RCC 7860 (cell line): ENCODE data around the gene FOXJ1.
"Not testable (repeated sequence)": the region's sequence is repeated elsewhere in the genome, so short reads cannot be mapped to it uniquely, and the experiment has no call there.

ENCODE experiments used
- DNase-seq: peaks from one replicate; pipeline ENCODE4 v3.0.0-alpha.2; 2015; ENCODE audit warnings: low spot score
- FAIRE-seq: peaks from 2 replicates; lab custom pipeline; 2012; peaks lifted over from hg19 to GRCh38; lab: Jason Lieb, UNC

The FOXJ1 gene, protein sequence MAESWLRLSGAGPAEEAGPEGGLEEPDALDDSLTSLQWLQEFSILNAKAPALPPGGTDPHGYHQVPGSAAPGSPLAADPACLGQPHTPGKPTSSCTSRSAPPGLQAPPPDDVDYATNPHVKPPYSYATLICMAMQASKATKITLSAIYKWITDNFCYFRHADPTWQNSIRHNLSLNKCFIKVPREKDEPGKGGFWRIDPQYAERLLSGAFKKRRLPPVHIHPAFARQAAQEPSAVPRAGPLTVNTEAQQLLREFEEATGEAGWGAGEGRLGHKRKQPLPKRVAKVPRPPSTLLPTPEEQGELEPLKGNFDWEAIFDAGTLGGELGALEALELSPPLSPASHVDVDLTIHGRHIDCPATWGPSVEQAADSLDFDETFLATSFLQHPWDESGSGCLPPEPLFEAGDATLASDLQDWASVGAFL

DNA sequence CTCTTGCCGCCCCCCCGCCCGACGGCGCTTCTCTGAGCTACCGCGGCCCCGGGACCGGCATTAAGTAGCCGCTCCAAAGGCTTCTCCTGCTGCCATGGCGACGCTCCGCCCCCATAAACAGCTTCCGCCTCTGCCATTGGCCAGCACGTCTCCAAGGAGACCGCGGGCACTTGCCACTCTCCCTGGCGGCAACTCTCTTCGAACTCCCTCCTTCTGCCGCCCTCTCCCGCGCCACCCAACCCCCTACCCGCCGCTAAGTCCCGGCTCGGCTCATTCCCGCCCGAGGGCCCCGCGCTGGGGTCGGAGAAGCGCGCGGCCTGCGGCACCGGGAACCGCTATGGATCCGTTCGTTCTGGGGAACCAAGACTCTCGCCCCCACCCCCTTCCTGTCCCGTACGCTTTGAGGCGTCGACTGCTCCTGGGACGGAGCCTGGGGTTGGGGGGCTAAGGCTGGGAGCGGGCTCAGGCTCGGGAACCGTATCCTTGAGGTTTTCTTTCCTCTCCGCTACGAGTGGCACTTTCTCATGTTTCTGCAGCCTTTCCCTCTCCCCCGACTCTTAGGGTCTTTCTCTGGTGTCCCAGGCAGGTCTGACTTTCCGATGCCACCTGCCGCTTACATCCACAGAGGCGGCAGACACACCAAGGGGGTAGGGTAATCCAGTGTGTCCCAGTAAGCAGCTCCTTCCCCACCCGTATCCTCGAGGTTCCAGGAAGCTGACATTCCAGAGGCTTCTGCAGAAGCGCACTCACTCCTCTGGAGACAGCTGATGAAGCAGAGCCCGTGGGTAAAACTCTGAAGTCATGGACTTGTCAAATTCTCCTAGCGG is at the start of gene FOXJ1:
TSS of gene FOXJ1 (minus strand) at position 34 of the 827 bp plus-strand sequence. CDS start 850 bp downstream, outside the sequence.
- DNase-seq = peak; percentile 77
- FAIRE-seq = no peak

DNA sequence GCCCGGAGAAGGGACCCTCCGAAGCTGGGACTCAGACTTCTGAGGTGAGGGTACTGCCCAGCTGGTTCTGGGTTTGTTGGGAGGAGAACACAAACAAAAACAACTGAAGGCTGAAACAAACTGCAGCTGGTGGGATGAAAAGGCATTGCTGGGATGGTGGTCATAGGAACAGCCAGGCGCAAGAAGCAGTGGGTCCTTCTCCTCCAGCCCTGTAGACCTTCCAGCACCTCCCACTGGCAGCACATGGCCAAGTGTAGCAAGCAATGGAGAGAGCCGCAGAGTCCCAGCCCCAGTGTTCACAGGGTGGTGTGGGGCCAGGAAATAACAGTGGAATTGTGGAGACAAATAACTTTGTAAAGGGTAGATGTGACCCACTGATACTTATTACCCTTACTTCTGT is 48.7 kb upstream of the FOXJ1 start:
- no peak for FAIRE-seq
- no peak for DNase-seq

DNA sequence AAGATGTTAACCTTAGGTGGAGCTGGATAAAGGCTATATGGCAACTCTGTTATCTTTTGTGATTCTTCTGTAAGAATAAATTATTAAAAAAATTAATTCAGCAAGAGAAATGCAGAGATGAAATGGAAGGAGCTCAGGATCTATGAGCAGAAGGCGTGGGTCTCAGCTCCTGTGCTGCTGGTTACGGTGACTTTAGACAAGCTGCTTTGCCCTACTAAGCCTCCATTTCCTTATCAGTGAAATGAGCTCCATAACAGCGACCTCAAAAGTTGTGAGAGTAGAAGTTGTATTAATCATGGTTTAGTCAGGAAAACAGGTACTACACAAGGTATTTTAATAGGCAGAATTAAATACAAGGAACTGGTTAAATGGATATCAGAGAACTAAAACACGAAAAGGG is 48.2 kb upstream of the FOXJ1 start:
- no peak for DNase-seq
- no peak for FAIRE-seq

DNA sequence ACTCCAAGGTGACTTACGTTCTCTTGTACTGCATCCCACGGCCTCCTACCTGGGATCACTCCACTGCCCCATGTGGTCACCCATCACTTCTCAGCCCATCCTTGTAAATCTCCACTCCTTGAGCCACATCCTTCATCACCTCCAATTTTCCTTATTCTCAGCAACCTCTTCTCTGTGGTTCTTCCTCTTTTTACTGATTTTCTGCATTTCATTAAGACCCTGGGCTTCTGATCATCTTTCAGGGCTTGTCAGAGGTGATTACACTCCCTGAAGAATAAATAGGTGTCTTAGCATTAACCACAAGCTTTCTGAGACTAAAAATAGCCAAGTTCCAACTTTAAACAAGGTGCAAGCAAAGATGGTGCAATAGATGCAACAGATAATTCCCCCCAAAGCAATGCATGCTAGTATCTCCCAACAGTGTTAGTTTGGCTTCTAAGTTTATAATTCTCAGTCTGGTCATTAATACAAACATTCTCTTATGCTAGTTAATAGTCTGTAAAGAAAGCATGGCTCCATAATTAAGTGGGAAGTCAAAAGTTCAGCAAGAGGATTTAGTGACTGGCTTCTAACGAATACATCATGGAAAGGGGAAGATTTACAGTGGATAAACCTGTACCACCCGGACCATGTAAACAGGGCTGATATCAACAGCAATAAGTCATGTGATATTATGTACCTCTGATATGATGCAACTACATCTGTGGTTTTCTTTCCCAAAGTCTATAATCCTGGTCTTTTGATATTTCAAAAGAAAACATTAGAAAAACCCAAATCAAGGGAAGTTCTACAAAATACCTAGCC is 47.4 kb upstream of the FOXJ1 start:
- no peak for DNase-seq
- FAIRE-seq = no peak

DNA sequence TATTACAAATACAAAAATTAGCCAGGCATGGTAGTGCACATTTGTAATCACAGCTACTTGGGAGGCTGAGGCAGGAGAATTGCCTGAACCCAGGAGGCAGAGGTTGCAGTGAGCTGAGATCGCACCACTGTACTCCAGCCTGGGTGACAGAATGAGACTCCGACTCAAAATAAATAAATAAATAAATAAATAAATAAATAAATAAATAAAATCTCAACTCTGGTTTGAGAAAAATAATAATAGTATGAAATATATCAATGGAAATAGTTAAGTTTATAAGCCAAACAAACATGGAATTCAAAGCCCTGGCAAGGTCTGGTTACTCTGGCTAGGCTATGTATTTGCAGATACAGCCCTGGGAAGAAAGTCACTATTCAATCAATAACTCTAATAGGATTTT is 45.7 kb upstream of the FOXJ1 start:
- FAIRE-seq, DNase-seq: not testable (repeated sequence)

DNA sequence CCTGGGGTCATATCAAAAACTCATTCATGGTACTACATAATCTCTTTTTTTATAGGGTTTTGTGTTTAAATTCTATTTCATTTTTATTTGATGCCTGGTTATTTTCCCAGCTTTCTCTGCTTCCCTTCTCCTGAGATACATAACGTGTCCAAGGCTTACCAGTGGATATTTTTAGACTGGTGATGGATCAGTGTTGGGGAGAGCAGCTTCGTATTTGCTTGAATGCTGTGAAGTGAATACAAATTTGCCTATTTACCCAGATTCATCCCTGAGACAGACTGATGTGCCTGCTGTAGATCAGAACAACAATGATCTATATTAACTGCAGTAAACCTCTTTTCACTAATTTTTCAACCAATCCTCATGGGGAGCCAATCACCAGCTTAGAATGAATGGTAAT is 43.2 kb upstream of the FOXJ1 start:
- no peak for DNase-seq
- no peak for FAIRE-seq

DNA sequence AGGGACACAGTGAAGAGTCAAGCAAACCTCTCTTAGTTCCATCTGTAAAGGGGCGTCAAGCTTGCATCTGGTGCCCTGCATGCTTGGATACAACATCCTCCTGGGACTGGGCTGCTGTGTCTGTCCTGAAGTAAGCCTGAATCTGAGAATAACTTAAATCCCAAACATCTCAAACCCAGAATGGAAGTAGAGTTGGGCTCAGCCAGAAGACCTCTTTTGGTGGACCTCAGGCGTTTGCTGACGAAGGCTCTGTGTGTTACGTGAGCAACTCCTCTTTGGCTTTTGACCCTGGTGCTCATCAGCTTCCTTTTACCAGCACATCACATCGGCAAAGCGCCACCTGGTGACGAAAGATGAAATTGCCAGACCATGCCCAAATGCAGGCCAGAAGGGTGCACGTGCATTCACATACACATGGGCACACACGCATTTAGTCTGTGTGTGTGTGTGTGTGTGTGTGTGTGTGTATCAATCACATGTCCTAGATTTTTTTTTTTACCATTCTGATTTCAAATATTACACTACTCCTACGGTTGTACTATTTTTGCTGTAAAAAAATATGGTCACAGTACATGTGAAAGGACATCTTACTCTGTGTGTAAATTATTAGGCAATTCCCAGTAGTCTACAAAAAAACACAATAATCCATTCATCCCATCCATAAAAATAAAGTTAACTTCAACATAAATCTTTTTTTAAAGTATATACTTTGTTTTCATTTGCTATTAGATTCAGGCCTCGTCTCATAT is 41.1 kb upstream of the FOXJ1 start:
- FAIRE-seq (peak; percentile 50), DNase-seq (peak; percentile 76)

DNA sequence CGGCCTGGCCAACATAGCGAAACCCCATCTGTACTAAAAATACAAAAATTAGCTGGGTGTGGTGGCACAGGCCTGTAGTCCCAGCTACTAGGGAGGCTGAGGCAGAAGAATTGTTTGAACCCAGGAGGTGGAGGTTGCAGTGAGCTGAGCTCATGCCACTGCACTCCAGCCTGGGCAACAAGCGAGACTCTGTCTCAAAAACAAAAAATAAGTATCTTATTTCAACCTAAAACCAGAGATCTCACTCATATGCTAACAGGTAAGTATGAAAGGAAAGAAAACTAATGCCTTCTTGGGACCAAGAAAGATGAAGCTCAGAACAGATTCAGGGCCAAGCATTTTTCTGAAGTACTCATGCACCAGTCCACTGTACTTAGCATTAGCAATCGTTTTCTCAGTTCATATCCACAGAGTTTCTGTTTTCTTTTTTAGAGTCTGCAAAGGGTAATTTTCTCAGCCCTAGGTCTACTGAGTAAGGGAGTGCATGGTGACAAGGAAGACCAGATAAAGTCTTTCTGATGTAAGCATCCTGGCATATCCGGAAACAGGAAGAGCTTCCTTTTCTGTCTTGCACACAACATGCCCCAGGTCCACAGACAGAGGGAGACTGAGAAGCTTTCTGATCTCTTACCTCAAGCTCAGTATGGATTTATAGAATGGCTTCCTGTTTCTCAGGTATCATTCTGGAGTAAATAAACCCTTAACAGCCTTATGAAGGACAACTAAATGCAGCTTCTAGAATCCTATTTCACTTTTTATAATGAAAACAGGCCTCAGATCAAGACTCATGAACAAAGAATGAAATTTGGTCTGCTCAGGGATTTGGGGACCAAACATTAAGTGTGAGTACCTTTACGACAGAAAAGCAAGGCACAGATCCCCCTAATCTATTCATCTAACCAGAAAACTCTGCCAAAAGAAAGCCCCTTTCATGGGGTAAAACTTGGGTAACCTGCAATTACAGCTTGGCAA is 38.7 kb upstream of the FOXJ1 start:
- FAIRE-seq = no peak
- no peak for DNase-seq

DNA sequence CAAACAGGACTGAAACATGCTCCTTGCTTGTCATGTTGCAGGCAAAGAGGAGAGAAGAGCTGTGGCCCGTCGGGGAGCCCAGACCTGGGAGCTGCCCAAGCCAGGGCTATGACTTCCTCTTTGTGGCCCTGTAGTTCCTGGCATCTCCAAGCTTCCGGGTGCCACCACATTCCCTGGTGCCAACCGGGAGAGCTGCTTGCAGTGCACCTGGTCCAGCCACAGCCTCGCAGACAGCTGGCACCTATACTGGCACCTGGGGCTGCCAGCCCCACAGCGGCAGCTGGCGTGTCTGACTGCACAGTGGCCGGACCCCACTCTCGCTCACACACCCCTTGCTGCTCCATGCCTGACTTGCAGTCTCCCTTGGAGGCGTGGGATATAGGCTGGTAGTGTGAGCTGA is 37.1 kb upstream of the FOXJ1 start:
- FAIRE-seq = no peak
- no peak for DNase-seq

DNA sequence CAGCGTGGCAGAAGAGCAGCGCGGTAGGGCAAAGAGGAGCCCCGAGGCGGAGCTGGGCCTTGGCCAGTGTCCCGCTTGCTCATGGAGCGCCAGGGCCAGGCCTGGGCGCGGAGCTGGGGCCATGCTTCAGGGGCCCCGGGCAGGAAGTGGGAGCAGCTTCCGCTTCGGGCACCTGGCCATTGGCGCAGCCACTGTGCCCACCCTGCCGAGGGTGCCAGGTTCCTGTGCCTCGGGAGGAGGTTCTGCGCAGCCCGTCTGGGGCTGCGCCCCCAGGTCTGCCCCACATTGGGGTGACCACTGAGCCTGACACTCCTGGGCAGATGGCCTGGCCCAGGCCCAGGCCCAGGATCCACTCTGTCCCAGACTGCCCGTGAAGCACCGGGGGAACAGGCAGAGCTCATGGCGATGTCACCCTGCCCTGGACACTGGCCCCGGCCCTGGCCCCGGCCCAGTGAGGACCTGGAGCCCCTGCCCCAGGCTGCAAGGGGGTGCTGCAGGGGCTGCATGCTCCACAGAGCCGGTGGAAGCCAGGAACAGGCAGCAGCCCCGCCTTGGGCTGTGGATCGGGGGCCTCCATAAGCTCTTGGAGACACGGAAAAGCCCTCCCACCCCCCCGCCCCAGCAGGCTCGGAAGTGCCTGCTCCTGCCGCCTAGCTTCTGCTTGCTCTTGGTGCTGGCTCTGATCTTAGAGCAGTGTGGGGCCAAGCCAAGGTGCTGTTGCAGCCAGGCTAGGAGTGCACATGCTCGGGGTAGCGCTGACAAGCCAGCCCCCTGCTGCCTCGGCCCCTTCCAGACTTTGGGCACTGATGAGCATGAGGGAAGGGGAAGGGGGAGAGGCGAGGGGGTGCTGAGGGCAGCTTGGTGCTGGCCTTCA is 35.9 kb upstream of the FOXJ1 start:
- FAIRE-seq = no peak

DNA sequence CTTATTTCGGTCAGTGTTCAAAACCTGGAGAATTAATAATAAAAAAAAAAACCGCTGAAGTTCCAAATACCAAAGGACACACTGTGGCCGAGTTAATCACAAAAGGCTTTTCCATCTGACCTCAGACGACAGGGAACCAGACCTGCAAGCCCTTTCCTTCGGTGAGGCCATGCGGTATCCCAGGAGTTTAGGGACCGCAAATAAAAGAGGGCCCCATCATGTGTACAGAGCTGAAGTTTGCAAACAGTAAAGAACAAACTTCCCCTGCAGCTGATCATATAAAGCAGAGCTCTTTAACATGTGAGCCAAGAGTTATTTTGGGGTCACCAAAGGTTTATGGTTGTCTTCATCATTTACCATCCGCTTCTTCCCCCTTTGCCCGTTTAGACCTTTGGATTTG is 33.0 kb upstream of the FOXJ1 start:
- FAIRE-seq (no peak), DNase-seq (no peak)

More for the DNA sequence above, 35.9 kb upstream of the FOXJ1 start:
- no peak for DNase-seq

DNA sequence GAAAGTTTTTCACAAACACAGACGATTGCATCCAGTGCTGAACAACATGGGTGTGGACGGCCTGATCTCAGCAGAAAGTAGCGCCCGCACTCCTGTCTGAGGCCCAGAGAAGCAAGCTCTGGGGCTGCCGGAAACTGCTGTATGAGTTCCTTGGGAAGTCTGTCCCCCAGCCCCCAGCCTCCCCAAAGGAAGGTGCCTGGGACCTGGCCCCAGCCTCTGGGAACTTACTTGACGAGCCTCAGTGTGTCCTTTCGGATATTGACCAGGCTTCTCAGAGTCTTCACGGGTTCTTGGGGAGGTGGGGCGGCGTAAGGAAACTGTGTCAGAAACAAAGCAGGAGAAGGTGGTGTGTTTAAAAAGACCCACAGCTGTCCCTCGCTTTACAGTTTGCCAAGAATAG is 32.4 kb upstream of the FOXJ1 start:
- no peak for FAIRE-seq
- DNase-seq = no peak

DNA sequence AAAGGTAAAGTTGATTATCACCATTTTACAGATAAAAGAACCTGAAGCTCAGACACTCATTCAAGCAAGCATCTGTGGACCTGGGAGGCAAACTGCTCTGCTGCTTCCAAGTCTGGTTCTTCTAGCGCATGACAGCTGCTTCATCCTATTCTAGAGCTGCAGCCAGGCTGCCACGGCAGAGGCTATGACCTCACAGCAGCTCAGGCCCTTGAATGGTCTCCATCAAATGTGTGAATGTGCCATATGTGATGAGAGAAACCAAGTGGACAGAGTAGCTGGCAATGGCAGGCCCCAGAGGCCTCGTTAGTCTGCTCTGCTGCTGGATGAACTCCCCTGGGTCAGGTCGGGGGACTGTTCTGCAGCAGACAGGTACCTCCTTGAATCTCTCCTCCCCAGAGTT is 30.7 kb upstream of the FOXJ1 start:
- DNase-seq (no peak), FAIRE-seq (no peak)

DNA sequence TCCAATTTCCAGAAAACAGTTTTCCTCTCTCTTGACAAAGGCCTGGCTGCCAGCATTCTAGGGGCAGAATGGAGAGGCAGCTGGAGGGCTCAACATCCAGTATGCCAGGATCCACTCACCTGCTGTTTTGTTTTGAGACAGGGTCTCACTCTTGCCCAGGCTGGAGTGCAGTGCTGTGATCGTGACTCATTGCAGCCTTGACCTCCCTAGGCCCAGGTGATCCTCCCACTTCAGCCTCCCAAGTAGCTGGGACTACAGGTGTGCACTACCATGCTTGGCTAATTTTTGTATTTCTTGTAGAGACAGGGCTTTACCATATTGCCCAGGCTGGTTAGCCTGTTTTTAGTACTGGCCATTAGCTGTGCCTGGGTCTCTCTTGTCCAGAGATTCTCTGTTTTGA is 29.1 kb upstream of the FOXJ1 start:
- FAIRE-seq = no peak
- DNase-seq = no peak

DNA sequence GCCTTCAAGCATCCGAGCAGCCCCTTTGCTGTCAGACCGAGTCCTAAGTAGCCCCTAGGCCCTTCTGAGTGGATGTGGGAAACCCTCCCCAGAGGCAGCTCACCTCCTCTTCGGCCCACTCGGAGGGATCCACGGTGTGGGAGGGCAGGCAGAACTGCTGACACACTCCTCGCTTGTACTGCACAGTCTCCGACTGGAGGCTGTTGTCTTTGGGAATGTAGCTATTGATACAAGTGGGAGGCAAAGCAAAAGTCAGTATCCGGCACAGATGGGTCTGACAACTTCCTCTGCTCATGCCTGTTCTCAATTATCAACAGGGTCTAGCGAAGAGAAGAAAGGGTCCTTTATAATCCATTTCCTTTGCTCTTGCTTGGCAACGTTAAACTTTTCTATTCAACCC is 25.9 kb upstream of the FOXJ1 start:
- no peak for FAIRE-seq

DNA sequence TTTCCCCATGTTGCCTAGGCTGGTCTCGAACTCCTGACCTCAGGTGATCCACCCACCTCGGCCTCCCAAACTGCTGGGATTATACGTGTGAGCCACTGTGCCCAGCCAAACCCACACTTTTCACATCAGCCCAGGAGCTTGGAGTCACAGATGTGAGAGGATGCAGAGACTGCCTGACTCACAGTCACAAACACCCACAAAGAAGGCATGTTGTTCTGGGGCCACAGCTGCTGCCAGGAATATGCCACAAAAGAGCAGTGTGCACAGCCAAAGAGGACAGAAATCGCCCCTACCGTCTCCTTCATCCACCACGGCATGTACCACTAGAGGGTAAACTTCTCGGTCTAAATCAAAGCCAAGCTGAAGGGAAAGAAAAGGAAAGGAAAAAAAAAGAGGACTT is 25.1 kb upstream of the FOXJ1 start:
- FAIRE-seq (no peak), DNase-seq (no peak)

More for the DNA sequence above, 25.9 kb upstream of the FOXJ1 start:
- DNase-seq = no peak

DNA sequence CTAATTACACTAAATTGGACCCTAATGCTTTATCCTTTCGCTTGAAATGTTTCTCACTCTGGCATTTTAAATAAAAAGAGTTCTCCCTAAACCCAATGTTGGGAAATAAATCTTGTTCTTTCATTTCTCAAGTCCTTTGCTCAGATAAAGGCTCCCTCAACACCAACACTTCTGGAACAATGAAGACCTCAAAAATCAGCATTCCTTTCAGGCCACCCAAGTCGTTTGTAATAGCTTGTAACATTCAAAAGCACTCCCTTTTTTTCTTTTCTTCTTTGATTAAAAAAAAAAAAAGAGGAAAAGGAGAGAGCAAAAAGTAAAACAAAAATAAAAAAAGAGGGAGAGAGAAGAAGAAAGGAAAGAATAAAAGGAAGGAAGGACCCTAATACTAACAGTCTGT is 23.3 kb upstream of the FOXJ1 start:
- DNase-seq = no peak
- FAIRE-seq = no peak

DNA sequence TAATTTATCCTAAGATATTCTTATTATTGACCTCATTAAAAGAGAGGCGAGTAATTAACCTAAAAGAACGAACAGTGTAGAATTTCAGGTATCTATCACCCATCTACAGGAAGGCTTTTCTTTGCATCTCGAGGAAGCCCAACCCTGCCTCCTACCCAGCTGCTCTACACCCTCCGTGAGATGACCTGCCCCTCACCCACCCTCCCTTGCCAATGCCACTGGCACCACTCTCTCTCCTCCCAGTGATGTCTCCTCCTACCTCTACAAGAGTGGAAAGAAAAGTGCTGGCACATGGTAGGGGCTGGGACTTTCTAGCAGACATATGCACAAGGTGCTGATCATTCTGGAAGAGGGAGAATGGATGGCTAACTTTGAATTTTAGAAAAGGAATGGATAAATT is 22.9 kb upstream of the FOXJ1 start:
- DNase-seq (no peak), FAIRE-seq (no peak)
